Right ventricle myocardium superior (tissue), 1 donor: ENCODE results near the gene ACAP3. TPM values are rescaled to one million over a fixed set of nuclear protein-coding genes. Genes with fewer than 3 reads are reported as not detected.
A peak's percentile ranks its signal among the peaks of the same experiment; 100 is the strongest.
"Not testable (repeated sequence)": the region's sequence is repeated elsewhere in the genome, so short reads cannot be mapped to it uniquely, and the experiment has no call there.

Experiments used
- ATAC-seq: fragments of 200-7000 bp; cut with Tn5 transposase; one replicate; pipeline ENCODE4 v1.9.1; 2020; ENCODE audit warnings: mild to moderate bottlenecking; ENCODE audit not compliant: poor library complexity
- DNase-seq: peaks from one replicate; pipeline ENCODE4 v3.0.0-alpha.2; 2020
- intact Hi-C: fragments of 100-400 bp; cut with DNase I; formaldehyde crosslinking; loops from one replicate; pipeline ENCODE4 v1.11.2; 2022
- total RNA-seq: library from RNA; stranded (reverse); fragmentation: NEBNext Ultra II Directional; extraction: Animal tissue kit (Norgen Biotek cat#: 25700); gene quantifications from one replicate; pipeline ENCODE4 v1.2.1, GENCODE V29; 2021
- donor health status: DM: no; HTN: yes; CAD: no; lungs with severe emphysema.

ACAP3 gene
- total RNA-seq, 1 donor from 2014 or later = 56.3 TPM

DNA sequence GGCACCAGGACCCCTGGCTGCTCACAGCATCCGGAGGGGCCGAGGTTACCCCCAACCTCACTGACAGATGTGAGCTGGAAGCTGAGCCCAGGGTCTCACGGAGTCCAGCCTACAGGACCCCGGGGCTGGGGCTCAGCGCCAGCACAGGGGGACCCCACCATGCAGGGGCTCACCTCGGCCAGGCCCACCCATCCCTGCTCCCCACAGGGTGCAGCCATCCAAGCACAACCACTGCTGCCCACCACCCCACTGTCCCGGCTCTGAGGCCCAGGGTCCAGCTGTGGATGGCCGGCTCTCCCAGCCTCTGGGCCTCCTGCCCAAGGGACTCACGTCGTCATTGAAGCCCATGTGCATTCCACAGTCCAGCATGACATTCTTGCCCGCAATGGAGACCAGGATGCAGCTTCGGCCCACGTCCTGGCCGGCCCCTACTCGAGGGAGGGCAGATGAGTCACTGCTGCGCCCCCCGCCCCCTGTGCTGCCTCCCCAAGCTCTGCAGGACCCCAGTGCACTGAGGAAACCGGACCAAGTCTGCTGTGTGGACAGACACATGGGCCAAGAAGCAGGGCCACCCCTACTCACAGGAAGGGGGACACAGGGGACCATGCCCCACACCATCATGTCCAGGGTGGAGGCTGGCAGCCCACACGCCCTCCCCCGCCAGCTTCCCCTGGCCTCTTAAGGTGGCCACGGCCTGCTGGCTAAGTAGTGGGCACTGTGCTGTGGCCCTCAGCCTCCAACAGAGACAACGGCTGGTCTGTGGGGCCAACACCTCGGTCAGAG, 13.1 kb upstream of the ACAP3 start:
- no peak for DNase-seq
- no peak for ATAC-seq
- intact Hi-C loops = no loop called here

DNA sequence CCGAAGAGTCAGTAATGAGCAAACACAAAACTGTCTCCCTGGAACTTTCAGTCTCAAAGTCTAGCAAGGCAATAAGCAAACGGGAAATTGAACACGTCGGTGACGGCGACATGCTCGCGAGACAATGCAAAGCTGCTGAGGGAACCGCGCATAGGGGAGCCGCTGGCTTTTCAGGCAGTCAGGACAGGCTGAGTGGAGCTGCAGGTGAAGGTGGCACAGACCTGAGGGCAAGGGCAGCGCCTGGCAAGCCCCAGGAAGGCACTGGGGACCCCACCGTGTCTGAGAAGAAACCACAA, 11.9 kb upstream of the ACAP3 start:
- intact Hi-C loops = no loop called here
- ATAC-seq (no peak), DNase-seq (no peak)

DNA sequence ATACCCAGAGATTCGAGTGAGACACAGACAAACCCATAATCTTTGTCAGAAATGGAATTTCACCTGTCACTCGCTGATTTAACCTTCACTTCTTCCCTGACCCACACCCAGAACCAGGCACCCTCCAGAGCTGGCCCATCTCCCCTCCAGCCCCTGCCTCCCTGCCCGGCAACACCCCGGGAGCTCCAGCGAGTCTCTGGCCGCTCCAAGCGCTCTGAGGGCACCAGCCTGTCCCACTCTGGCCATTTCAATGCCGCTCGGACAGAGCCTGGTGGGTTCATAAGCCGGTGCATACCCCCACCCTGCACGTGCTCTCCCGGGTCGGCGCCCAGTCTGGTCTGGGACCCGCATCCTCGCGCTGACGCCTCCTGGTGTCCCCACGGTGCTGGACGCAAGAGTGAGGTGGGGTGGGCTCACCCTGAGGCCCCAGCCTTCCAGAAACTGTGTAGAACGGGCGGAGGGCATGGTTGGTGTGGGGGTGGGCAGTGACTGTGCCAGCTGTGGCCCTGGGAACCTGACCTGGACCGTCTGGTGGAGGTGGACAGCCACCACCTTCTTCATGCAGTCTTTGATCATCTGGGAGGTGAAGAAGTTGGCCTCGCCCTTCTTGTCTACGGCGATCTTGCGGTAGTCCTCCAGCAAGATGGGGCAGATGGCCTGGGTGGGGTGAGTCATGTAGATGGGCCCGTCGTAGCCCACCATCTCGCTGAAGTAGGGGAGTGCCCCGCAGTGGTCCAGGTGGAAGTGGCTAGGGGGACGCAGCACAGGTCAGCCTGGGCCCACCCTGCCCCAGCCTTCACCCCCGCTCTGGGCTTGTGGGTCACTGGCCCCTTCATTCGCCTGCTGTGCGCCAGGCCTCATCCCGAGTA, 11.3 kb upstream of the ACAP3 start:
- intact Hi-C loops = no loop called here
- ATAC-seq = no peak
- no peak for DNase-seq

DNA sequence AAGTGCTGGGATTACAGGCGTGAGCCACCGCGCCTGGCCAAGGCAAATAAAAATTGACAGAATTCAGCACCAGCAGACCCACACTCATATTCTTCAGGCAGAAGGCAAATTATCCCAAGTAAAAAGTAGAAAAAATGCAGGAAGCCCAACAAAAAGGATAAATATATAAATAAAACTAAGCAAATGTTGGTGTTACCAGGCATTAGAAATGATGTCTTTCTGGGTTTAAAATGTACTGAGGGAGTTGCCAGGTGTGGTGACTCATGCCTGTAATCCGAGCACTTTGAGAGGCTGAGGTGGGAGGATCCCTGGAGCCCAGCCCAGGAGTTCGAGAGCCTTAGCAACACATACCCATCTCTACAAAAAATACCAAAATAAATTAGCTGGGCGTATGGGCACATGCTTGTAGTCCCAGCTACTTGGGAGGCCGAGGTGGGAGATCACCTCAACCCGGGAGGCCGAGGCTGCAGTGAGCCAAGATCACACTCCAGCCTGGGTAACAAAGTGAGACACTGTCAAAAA, 10.5 kb upstream of the ACAP3 start:
- DNase-seq (peak; percentile 89), ATAC-seq (peak; percentile 87)
- intact Hi-C loops = no loop called here

DNA sequence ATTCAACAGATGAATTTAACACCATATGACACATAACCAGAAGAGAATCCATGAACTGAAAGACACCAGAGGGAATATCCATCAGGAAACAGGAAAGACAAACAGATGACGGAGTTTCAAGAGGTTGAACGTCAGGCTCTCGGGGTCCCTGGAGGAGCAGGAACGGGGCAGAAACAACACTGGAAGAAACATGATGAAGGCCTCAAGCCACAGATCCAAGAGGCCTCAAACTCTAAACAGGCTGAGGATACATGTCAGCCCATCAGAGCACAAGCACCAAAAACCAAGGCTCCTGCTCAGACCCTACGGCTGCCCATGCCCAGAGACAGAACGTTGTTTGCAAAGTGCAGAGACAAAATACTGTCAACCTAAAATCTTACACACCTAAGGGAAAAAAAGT, 9.7 kb upstream of the ACAP3 start:
- ATAC-seq (no peak), DNase-seq (no peak)
- intact Hi-C loops = no loop called here

DNA sequence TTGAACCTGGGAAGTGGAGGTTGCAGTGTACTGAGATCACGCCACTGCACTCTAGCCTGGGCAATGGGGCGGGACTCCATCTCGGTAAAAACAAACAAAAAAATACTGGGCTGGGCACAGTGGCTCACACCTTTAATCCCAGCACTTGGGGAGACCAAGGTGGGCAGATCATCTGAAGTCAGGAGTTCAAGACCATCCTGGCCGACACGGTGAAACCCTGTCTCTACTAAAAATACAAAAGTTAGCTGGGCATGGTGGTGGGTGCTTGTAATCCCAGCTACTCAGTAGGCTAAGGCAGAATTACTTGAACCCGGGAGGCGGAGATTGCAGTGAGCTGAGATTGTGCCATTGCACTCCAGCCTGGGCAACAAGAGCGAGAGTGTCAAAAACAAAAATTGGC, 8.5 kb upstream of the ACAP3 start:
- ATAC-seq = not testable (repeated sequence)

DNA sequence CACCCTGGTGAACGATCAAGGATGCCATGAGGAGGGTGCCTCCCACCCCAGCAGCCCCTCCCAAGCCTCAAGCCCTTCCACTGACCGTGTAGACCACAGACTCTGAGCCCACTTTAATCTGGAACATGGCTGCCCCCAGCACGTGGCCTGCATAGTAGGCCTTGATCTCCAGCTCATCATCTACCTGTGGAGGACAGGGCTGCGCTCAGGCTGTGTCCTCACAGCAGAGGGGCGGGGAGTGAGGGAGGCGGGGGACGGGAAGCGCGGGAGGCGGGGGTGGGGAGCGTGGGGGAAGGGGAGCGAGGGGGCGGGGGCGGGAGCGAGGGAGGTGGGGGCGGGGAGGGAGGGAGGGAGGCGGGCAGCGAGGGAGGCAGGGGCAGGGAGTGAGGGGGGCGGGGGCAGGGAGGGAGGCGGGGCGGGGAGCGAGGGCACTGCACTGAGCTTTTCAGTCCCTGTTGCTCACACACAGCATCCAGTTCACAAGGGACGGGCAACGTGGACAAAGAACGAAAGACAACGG, 7.8 kb upstream of the ACAP3 start:
- ATAC-seq = no peak
- DNase-seq = no peak
- intact Hi-C loops = no loop called here

More for the DNA sequence above, 8.5 kb upstream of the ACAP3 start:
- DNase-seq, intact Hi-C loops: not testable (repeated sequence)

DNA sequence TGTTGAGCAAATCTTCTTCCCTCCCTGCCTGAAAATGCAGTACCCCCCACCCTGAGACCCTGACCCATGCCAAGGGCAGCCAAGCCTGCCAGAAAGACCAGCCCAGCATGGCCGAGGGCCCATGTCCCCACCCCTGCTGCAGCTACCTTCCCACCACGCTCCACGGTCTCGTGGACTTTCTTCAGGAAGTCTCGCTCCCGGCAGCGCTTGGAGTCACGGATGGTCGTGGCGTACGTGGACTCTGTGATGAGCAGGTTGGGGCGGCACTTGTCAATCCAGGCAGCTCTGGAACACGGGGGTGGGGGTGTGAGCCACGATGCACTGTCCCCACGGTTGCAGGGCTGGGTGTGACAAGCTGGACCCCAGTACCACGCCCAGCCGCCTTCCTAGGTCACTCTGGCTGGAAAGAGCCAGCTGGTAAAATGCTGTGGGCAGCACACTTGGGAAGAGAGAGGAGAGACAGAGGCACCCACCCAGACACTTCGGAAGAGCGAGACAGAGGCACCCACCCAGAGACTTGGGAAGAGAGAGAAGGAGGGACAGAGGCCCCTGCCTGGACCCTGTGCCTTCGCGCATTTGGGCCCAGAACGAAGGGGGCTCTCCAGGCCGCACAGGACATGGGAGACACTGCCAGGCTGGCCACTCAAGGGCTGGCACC, 7.1 kb upstream of the ACAP3 start:
- DNase-seq (no peak), ATAC-seq (no peak)

DNA sequence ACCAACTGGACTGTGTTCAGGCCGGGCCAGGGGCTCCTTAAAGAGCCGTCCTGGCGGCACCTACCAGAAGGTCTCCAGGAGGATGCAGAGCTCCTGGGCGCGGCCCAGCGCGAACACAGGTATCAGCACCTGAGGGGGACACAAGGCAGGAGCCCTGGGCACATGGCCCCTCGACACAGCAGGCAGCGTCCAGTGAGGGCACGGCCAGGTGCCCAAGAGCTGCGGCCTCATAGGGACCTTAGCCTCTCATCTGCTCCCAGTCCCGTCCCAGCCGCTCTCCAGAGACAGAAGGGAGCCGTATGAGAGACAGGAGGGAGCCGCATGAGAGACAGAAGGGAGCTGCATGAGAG, 6.5 kb upstream of the ACAP3 start:
- no peak for ATAC-seq
- no peak for DNase-seq
- intact Hi-C loops = no loop called here

More for the DNA sequence above, 7.1 kb upstream of the ACAP3 start:
- intact Hi-C loops = no loop called here

DNA sequence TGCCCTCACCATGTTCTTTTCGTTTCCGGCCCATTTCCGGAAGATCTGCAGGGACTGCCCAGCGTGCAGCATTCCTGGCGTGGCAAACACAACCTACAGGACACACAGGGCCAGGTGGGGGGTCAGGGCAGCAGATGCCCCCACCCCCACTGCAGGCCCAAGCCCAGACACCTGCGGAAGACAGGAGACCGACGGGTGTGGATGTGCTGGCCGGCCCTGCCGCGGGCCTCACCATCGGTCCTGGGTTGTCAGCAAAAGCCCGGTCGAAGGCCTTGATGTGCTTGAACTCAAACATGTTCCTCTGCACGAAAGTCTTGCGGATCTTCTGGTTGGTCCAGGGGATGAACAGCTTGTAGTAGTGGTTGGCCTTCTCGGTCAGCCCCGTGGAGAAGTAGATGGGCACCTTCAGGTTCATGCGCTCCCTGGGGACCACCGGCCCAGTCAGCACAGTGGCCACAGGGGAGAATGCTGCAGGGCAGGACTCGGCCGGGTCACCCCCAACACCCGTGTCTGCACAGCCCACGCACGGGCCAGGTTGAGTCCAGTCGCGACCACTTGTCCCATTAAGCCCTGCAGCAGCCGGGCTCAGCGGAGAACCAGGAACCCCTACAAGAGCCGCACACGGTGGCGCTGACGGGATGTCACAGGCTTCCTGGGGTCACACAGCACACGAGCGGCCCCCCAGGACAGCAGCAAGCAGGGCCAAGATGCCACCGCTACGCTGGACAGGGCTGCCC, 5.9 kb upstream of the ACAP3 start:
- intact Hi-C loops = no loop called here
- DNase-seq = no peak
- ATAC-seq = no peak

DNA sequence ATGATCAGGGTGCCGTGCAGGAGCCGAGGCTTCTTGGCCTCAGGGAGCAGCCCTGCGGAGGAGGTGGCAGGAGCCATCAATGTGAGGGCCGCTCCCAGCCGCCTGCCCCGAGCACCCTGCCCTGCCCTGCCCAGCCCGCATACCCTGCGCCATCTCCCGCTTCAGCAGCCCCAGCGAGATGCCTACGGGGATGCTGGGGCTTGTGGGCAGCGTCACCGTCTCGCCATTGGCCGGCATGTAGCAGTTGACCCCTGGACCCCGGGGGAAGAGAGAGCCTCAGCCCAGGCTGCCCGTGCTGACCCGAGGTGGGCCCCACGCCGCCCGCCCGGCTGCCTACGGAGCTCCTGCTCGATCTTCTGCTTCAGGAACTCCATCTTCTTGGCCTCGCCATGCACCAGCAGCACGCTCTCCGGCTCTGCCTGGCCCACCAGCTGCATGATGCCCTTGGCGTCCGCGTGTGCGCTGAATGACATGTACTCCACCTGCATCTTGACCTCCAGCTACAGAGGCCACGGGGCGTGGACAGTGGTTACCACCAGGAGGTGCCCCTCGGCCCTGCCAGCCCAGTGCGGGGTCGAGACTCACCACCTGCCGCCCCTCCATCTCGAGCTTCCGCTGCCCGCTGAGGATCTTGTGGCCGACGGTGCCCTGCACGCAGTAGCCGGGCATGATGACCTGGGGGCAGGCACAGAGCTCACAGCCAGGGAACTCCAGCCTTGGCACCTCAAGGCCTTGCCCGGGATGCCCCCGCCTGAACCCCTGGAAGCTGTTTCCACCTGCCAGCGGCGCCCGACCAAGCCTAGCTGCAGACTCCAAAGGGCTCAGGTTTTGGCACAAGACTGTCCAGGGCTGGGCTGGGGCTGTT, 5.0 kb upstream of the ACAP3 start:
- ATAC-seq = no peak
- intact Hi-C loops = no loop called here
- no peak for DNase-seq

DNA sequence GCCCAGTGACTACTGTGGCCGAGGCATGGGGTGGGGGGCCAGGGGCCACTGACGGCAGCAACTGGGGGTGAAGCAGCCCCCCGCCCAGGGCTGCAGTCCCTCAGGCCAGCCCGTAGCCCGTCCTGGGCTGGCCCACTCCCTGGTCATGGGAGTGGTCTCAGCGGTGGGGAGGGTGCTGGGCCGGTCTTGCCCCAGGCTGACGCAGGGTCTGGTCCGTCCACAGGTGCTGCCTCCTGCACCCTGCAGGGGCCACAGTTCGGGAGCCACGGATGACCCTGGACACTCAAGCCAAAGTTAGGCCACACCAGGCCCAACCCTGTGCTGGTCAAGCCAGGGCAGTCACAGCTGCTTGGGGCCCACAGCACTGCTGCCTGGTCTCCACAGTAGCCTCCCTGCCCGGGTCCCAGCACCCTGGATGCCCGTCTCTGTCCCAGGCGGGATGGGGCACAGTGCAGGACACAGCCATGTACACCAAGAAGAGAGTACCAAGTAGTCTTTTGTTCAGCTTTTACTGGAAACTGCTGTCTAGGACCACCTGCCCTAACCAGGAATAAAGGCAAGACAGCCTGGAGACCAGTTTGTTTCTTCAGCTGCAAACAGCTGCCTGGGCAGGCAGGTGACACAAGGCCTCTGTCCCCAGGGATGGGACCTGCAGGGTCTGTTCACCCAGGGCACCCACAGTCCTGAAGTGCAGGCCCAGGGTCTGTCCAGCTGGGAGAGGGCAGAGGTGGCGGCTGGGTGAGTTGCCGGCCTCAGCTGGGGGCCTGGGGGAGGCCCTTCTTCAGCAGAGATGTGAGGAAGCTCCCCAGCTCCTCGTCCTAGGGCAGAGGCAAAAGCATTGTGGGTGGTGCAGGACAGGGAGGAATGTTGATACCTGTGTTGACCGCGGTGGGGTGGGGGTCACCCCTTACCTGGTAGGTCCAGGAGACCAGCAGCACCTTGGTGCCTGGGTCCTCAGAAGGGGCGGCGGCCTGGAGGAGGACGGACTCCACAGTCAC, 3.7 kb upstream of the ACAP3 start:
- intact Hi-C loops = no loop called here
- no peak for ATAC-seq
- DNase-seq = no peak

DNA sequence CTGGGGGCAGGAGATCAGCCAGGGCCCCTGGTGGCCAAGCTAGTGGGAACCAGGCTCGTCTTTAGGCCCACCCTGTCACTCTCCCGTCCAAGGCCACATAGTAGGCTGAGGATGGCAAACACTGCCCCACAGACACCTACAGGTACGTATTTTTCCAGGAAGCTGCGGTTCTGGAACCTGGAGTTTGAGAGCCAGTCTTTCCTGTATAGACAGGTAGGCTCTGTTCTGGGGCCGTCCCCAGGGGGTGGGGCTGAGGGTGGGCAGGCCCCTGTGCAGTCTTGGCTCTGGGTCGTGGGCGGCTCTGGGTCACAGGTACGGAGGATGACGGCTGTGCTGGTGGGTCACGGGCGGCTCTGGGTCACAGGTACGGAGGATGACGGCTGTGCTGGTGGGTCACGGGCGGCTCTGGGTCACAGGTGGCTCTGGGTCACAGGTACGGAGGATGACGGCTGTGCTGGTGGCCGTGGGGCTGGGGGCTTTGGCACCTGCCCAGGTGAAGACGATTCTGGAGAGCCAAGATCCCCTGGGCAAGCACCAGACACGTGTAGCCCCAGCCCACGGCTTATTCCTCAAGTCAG, 2.8 kb upstream of the ACAP3 start:
- DNase-seq = no peak
- intact Hi-C loops = no loop called here
- ATAC-seq = no peak

DNA sequence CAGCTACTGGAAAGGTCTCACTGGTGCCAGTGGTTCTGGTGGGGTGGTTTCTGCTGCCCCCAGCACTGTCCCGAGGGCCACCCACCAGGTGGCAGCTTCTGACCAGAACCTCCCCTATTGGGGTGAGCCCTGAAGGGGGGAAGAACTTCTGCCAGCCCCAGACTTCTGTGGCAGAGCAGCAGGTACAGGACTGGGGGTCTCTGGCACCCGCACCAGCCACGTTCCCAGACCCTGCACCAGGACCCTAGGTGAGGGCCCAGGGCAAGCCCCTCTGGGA, 2.3 kb upstream of the ACAP3 start:
- intact Hi-C loops = no loop called here
- ATAC-seq = no peak
- no peak for DNase-seq

DNA sequence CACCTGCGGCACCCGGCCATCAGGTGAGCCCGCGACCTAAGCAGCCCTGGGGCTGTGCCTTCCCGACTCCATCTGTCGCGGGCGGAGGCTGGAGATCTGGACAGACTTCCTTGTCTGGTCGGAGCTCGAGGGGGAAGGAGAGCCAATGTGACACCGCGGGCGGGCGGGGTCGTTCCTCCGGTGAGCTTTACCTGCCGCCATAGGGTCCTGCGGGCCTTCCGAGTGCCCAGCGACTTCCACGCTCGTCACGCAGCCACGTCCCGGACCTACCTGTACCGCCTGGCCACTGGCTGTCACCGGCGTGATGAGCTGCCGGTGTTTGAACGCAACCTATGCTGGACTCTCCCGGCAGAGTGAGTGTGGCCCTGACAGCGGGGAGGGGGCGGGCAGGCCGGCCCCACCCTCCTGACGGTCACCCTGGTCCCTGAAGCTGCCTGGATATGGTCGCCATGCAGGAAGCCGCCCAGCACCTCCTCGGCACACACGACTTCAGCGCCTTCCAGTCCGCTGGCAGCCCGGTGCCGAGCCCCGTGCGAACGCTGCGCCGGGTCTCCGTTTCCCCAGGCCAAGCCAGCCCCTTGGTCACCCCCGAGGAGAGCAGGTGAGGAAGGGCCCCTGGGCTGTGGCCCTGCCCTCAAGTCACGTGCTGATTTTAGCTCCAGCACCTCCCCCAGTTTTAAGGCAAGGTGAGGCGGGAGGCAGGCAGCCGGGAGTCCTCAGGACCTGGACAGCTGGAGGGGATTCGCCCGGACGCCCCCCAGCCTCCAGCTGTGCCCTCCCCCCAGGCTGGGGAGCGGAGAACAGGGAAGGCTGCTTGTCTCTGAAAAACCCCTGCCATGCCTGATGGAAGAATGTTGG, 1.8 kb upstream of the ACAP3 start:
- intact Hi-C loops = no loop called here
- ATAC-seq (no peak), DNase-seq (no peak)

DNA sequence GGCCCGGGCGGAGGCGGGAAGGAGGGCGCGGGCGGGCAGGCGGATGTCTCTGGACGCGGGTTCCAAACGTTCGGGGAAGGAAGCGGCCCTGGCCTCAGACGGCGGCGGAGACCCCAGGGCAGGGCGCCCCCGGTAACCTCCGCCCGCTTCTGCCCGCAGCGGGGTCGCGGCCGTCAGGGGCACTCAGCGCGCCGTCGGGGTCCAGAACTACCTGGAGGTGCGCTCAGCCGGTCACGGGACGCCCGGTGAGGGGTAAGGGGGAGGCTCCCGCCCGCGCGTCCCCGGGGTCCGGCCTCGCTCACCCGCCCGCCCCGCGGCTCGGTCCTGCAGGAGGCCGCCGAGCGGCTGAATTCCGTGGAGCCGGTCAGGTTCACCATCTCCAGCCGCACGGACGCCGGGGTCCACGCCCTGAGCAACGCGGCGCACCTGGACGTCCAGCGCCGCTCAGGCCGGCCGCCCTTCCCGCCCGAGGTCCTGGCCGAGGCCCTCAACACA, 1.1 kb upstream of the ACAP3 start:
- DNase-seq (no peak), ATAC-seq (peak; percentile 0)
- intact Hi-C loops = no loop called here
